Measurements from ENCODE around the gene HSP90AA1.
"Not testable (repeated sequence)": the region's sequence is repeated elsewhere in the genome, so short reads cannot be mapped to it uniquely, and the experiment has no call there.

Gene HSP90AA1

GRCh38 chr14:102094101-102094500 is 7.3 kb upstream of the HSP90AA1 start:
- DNase-seq (ENCODE audit: low read depth in 2 of 2): no peak

DNA sequence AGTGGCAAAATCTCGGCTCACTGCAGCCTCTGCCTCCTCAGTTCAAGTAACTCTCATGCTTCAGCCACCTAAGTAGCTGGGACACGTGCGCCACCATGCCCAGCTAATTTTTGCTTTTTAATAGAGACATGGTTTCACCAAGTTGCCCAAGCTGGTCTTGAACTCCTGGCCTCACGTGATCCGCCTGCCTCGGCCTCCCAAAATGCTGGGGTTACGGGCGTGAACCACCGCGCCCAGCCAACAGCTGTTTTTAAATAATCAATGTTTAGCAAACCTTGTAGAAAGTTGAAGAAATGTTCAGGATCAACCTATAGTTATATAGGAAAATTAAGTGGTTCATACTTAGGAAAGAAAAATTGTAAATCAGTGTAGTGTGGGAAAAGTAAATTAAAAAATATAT is 6.0 kb upstream of the HSP90AA1 start:
- no peak for DNase-seq (ENCODE audit: low read depth in 2 of 2)

DNA sequence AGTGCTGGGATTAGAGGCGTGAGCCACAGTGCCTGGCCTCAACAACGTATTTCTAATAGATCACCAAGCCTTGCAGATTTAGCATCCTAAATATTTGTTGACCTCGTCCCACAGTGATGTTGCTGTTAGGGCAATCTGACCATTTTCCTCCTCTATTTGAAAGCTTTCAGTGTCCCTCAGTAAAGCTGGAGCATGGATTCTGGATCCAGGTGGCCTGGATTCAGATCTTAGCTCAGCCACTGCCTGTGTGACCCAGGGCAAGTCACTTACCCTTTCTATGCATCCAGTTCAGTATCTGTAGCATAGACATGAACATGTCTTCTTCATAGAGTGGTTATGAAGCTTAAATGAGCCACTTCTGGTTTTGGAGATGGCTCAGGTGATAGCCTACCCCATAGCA is 3.9 kb upstream of the HSP90AA1 start:
- no peak for DNase-seq (ENCODE audit: low read depth in 2 of 2)

GRCh38 chr14:102089621-102090343 is 2.9 kb upstream of the HSP90AA1 start:
- DNase-seq (ENCODE audit: low read depth in 2 of 2): no peak

DNA sequence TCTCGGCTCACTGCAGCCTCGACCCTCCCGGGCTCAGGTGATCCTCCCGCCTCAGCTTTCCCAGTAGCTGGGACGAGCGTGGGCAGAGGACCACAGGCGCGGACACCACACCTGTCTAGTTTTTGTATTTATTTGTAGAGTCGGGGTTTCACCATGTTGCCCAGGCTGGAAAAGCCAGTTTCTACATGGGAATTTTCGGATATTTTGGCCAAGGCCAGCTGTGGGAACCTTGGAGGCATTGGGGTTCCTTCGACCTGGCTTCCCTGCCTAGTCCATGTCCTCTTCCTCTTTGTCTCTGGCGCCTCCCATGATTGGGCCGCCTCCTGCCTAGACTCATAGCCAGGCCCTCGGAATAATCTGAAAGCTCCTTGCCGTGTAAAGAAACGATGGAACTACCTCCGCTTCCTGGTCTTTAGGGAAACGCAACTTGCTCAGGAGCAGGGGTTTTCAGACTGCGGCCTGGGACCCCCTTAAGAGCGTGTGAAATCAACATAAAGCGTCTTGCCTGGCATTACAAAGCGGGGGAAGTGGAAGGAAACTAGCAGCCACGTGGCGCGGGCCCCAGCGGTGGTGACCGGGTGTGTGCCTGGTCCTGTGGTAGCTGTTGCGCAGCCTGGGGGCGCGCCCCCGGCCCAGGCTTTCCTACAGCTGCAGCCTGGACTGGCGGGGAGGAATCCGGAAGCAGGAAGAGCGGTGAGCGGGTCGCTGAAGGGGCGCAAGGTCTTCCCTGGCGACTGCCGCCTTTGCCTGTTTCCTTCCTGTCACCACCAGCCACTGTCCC is 1.4 kb upstream of the HSP90AA1 start:
- peak; percentile 9 to 16 for DNase-seq (ENCODE audit: low read depth in 2 of 2)

- no peak for DNase-seq (ENCODE audit: low read depth in 2 of 2)
Observed at GRCh38 chr14:102087762-102088011, 843 bp upstream of the HSP90AA1 start.

DNA sequence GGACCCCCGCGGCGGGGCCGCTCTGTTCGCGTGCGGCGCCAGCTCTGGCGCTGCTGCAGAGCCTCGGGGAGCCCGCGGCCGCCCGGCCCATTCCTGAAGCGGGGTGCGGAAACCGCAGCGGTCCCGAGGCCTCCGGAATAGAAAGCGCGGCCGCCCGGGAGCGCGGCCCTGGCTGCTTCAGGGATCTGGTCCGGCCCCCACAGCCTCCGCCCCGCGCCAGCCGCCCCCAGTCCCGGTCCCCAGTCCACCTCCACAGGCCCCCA is 204 bp downstream of the HSP90AA1 start:
- no peak for DNase-seq (ENCODE audit: low read depth in 2 of 2)

DNA sequence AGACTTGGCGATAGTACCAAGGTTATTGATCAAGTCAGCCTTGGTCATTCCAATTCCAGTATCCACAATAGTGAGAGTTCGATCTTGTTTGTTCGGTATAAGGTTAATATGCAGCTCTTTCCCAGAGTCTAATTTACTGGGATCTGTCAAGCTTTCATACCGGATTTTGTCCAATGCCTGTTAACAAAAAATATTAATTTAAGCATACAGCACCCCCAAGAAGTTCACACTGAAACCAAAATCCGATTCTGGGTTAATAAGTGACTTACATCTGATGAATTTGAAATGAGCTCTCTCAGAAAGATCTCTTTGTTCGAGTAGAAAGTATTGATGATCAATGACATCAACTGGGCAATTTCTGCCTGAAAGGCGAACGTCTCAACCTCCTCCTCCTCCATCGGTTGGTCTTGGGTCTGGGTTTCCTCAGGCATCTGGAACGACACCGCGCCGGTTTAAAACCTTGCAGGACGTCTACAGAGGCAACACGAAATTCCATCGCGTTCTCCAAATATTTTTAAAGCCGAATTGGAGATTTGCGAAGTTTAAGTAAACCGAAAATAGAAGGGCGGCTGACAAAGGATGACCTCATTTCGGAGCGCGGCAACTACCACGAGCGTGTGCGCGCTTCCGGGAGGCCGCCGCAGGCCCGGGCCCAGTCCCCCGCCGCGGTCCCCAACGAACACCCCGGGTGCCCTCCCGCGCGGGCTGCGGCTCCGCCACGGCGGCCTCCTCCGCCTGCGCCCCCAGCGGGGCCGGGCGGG is 716 bp downstream of the HSP90AA1 start:
- peak; percentile 24 to 36 for DNase-seq (ENCODE audit: low read depth in 2 of 2)

GRCh38 chr14:102085488-102085887 is 1.4 kb downstream of the HSP90AA1 start:
- DNase-seq (ENCODE audit: low read depth in 2 of 2): no peak

GRCh38 chr14:102084931-102085330 is 1.9 kb downstream of the HSP90AA1 start:
- no peak for DNase-seq (ENCODE audit: low read depth in 2 of 2)

- DNase-seq (ENCODE audit: low read depth in 2 of 2): not testable (repeated sequence)
Observed at GRCh38 chr14:102084522-102084921, 2.3 kb downstream of the HSP90AA1 start.

DNA sequence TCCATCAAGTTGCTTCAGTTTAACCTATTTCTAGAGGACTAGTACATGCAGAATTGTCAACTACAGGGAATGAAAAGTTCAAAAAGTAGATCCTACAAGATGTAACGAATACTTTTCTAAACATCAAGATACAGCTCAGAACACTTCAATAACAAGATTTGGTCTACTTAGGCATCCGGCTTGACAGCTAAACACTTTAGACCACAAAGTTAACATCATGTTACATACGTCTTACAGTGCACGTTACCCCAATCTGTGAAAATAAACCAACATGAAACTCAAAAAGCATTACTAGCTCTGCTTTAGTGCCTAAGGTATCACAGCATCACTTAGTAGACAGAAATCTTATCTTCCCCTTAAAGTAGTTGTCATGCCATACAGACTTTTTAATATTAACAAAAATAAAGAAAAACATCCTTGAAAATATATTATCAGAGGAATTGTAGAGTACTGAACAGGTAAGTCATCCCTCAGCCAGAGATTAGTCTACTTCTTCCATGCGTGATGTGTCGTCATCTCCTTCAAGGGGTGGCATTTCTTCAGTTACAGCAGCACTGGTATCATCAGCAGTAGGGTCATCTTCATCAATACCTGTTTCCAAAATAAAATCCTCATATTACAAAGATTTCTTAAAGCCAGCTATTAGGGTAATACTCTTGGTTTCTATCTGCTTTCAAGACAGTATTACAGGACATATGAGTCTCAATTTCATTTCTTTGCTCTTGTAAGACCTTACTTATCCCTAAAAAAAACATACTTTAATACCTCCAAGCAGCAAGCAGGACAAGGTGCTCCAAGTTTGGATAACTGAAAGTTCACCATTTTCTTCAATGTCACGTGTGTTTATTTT is 5.4 kb downstream of the HSP90AA1 start:
- no peak for DNase-seq (ENCODE audit: low read depth in 2 of 2)

DNA sequence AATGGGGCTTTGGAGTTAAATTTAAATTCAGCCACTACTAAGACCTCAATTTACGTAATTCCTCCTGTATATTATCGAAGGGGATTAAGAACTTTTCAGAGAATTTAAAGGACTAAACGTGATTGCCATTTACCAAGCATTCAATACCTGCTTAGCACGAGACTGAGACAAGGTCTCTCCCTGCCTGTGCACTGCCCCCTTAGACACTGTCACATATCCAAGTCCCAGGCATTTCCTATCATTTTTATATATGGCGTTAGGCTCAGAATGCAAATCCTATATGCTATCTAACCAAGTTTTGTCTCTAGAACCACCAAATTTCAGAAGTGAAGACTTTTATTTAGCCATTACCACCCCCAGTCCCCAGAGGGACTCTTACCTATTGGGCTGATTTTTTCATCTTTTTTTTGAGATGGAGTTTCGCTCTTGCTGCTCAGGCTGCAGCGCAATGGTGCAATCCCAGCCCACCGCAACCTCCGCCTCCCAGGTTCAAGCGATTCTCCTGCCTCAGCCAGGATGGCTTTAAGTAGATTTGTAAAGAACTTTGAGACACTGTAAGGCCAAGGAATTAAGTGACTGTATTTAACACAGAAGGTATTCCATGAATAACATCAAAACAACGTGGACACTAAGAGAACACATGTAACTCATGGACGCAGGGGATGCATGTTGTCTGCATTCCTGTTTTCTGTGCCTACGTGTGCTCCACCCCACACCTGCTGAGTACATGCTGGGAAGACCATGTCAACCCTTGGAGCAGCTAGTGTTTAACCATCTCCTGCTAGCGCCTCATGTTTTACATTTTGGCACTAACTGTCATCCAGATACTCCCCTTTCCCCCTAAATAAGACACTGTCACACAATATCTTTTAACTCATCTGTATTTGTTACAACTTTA is 6.4 kb downstream of the HSP90AA1 start:
- DNase-seq (ENCODE audit: low read depth in 2 of 2): no peak

- DNase-seq (ENCODE audit: low read depth in 2 of 2): no peak
Observed at GRCh38 chr14:102079700-102079979, 7.2 kb downstream of the HSP90AA1 start.

GRCh38 chr14:102078831-102079699 is 7.8 kb downstream of the HSP90AA1 start:
- DNase-seq (ENCODE audit: low read depth in 2 of 2): no peak

GRCh38 chr14:102078361-102078791 is 8.5 kb downstream of the HSP90AA1 start:
- not testable (repeated sequence) for DNase-seq (ENCODE audit: low read depth in 2 of 2)

DNA sequence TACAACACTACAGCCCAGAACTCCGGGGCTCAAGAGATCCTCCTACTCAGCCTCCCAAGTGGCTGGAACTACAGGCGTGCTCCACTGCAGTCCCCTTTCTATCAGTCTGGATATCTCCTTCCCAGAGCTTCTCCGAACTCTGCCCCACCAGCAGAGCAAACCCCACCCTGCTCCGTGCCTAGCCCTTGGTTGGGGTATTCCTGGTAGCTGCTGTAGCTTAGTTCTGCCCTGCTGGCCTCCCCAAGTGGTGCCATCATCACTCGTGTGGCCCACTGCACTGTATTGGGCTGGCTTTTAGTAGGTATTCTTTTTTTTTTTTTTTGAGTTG is 9.5 kb downstream of the HSP90AA1 start:
- DNase-seq (ENCODE audit: low read depth in 2 of 2): no peak

DNA sequence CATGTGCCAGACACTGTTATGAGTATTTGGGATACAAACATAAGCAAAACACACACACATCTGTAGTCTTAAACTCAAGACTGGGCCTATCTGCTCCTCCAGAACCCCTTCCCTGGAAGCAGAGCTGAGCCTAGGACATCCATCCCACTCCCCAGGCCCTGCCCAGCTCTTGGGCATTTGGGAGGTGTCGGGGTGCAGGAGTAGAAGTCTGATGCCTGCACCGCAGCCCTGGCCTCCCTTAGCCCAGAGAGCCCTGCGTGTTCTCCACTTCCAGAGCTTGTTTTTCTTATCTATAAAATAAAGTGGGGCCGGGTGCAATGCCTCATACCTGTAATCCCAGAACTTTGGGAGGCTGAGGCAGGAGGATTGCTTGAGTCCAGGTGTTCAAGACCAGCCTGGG is 11.7 kb downstream of the HSP90AA1 start:
- no peak for DNase-seq (ENCODE audit: low read depth in 2 of 2)

DNA sequence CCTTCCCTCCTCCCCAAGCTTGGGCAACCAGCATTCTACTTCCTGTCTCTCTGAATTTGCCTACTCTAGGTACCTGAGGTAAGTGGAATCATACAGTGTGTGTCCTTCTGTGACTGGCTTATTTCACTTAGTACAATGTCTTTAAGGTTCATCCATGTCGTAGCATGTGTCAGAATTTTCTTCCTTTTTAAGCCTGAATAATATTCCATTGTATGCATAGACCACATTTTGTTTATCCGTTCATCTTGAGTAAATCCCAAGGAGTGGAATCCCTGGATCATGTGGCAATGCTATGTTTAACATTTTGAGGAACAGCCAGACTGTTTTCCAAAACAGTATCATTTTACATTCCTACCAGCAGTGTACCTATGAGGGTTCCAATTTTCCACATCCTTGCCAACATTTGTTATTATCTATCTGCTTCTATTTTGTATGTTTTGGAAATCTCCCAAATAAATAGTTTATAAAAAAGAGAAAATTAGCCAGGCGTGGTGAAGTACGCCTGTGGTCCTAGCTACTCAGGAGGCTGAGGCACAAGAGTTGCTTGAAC is 12.4 kb downstream of the HSP90AA1 start:
- no peak for DNase-seq (ENCODE audit: low read depth in 2 of 2)

DNA sequence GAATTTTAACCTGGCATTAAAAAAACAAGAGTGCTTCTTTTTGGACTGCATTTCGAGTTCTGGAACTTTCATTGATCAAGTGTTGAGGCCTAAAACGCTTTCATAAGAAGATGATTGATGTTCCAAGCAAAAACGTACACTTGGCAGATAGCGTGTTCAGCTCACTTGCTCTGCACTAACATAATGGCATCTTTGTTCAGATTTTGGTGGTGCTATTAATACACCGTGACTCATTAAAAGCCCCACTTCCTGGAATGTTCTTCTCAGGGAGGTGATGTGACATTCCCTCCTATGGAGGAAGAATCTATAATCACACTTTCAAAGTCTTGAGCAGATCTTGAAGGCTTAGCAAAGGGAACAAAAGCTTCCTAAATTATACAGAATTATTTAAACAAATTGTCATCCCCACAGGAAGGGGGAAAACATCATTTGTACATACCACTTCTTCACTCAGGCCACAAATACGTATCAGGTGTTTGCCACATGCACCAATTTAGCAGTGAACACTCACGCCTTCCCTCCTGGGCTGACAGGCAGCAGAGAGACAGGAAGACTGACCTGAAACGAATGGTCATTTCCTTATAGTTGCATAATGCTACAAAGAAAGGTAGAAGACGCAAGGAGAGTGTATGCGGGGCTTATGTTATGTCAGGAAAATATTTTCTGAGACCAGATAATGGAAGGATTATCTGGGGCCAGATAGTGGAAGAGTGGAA is 15.4 kb downstream of the HSP90AA1 start:
- DNase-seq (ENCODE audit: low read depth in 2 of 2): no peak

Measured in stimulated activated CD8-positive, alpha-beta memory T cell treated with anti-CD3 and anti-CD28 coated beads, Interleukin-2, amount 100 ng/mL, for 1 hour (primary cell).